SK-N-SH treated with all-trans-retinoic acid at 6 μM for 48 hours (cell line): ENCODE measurements around the gene MRAP.

ENCODE experiments used
- ATAC-seq: fragments of 200-7000 bp; cut with Tn5 transposase; 3 replicates; pipeline ENCODE4 v1.9.1; 2020; ENCODE audit warnings: mild to moderate bottlenecking, moderate library complexity
- ARNTL ChIP-seq: fragments of 450-650 bp; formaldehyde crosslinking; IDR thresholded peaks from 2 replicates; pipeline ENCODE4 v1.5.0; 2020; ENCODE audit warnings: low read depth, mild to moderate bottlenecking, moderate library complexity, borderline replicate concordance
- BACH2 ChIP-seq: fragments of 250-450 bp; sonication (Bioruptor Pico); IDR thresholded peaks from 2 replicates; pipeline ENCODE4 v1.9.0; 2021; ENCODE audit warnings: mild to moderate bottlenecking, borderline replicate concordance
- CREB5 ChIP-seq: fragments of 250-450 bp; sonication (Bioruptor Pico); IDR thresholded peaks from 2 replicates; pipeline ENCODE4 v1.5.1; 2020; ENCODE audit warnings: low read depth, mild to moderate bottlenecking, moderate library complexity
- CSDC2 ChIP-seq: fragments of 250-450 bp; sonication (Bioruptor Pico); IDR thresholded peaks from 2 replicates; pipeline ENCODE4 v1.5.0; 2020; ENCODE audit warnings: mild to moderate bottlenecking, moderate library complexity
- CSRNP3 ChIP-seq: fragments of 250-450 bp; sonication (Bioruptor Pico); IDR thresholded peaks from 2 replicates; pipeline ENCODE4 v1.5.1; 2021; ENCODE audit warnings: mild to moderate bottlenecking, moderate library complexity
- ESRRG ChIP-seq: fragments of 250-450 bp; sonication (Bioruptor Pico); IDR thresholded peaks from 2 replicates; pipeline ENCODE4 v1.6.1; 2021; ENCODE audit warnings: mild to moderate bottlenecking
- GLIS3 ChIP-seq: fragments of 250-450 bp; sonication (Bioruptor Pico); IDR thresholded peaks from 2 replicates; pipeline ENCODE4 v1.5.0; 2020; ENCODE audit warnings: mild to moderate bottlenecking, moderate library complexity
- ISL1 ChIP-seq: fragments of 250-450 bp; sonication (Bioruptor Pico); IDR thresholded peaks from 2 replicates; pipeline ENCODE4 v2.1.2; 2022; ENCODE audit warnings: mild to moderate bottlenecking, moderate library complexity
- OSR1 ChIP-seq: fragments of 250-450 bp; sonication (Bioruptor Pico); IDR thresholded peaks from 2 replicates; pipeline ENCODE4 v1.8.0; 2022; ENCODE audit warnings: moderate library complexity, mild to moderate bottlenecking, inconsistent platforms
- PATZ1 ChIP-seq: fragments of 250-450 bp; sonication (Bioruptor Pico); IDR thresholded peaks from 2 replicates; pipeline ENCODE4 v1.8.0; 2020; ENCODE audit warnings: mild to moderate bottlenecking, moderate library complexity, borderline replicate concordance
- POU6F1 ChIP-seq: fragments of 250-450 bp; sonication (Bioruptor Pico); IDR thresholded peaks from 2 replicates; pipeline ENCODE4 v1.8.0; 2021; ENCODE audit warnings: low read depth, mild to moderate bottlenecking, moderate library complexity, borderline replicate concordance
- PPARA ChIP-seq: fragments of 250-450 bp; sonication (Bioruptor Pico); IDR thresholded peaks from 2 replicates; pipeline ENCODE4 v1.5.0; 2020; ENCODE audit warnings: mild to moderate bottlenecking, borderline replicate concordance
- RARB ChIP-seq: fragments of 250-450 bp; sonication (Bioruptor Pico); IDR thresholded peaks from 2 replicates; pipeline ENCODE4 v1.8.0; 2021; ENCODE audit warnings: mild to moderate bottlenecking, moderate library complexity
- SNAI2 ChIP-seq: fragments of 250-450 bp; sonication (Bioruptor Pico); IDR thresholded peaks from 2 replicates; pipeline ENCODE4 v1.5.0; 2020; ENCODE audit warnings: mild to moderate bottlenecking, moderate library complexity
- TCF4 ChIP-seq: fragments of 250-450 bp; sonication (Bioruptor Pico); IDR thresholded peaks from 2 replicates; pipeline ENCODE4 v1.8.0; 2021; ENCODE audit warnings: mild to moderate bottlenecking, moderate library complexity, borderline replicate concordance
- TSHZ2 ChIP-seq: fragments of 250-450 bp; sonication (Bioruptor Pico); IDR thresholded peaks from 2 replicates; pipeline ENCODE4 v1.5.0; 2020; ENCODE audit warnings: mild to moderate bottlenecking, moderate library complexity
- ZC3H10 ChIP-seq: fragments of 250-450 bp; sonication (Bioruptor Pico); IDR thresholded peaks from 2 replicates; pipeline ENCODE4 v1.5.1; 2021; ENCODE audit warnings: mild to moderate bottlenecking, moderate library complexity
- ZFP30 ChIP-seq: fragments of 450-650 bp; formaldehyde crosslinking; IDR thresholded peaks from 2 replicates; pipeline ENCODE4 v1.5.0; 2022; ENCODE audit warnings: mild to moderate bottlenecking, moderate library complexity
- ZNF565 ChIP-seq: fragments of 450-650 bp; formaldehyde crosslinking; conservative IDR thresholded peaks from 2 replicates; pipeline ENCODE4 v1.5.0; 2020; ENCODE audit warnings: low read depth, mild to moderate bottlenecking, moderate library complexity
- ZNF8 ChIP-seq: fragments of 450-650 bp; formaldehyde crosslinking; IDR thresholded peaks from 2 replicates; pipeline ENCODE4 v1.5.0; 2020; ENCODE audit warnings: mild to moderate bottlenecking, moderate library complexity

The MRAP gene

GRCh38 chr21:32316361-32317215 is 17.9 kb downstream of the MRAP start:
- no peak; the same call in 2 of the 3 replicates for ATAC-seq
- TF ChIP-seq ZFP30 (CRISPR knock-in tag) = no peak
- no peak for TF ChIP-seq POU6F1 (CRISPR knock-in tag)
- no peak for TF ChIP-seq TCF4 (CRISPR knock-in tag)
- no peak for TF ChIP-seq OSR1 (CRISPR knock-in tag)
- TF ChIP-seq ARNTL = no peak
- no peak for TF ChIP-seq BACH2 (CRISPR knock-in tag)
- TF ChIP-seq SNAI2 (CRISPR knock-in tag) = no peak
- TF ChIP-seq GLIS3 (CRISPR knock-in tag) = no peak
- no peak for TF ChIP-seq RARB (CRISPR knock-in tag)
- TF ChIP-seq TSHZ2 = no peak
- no peak for TF ChIP-seq ISL1 (CRISPR knock-in tag)
- TF ChIP-seq CSRNP3 (CRISPR knock-in tag) = no peak
- no peak for TF ChIP-seq ZNF565
- TF ChIP-seq CREB5 = no peak
- TF ChIP-seq ZC3H10 (CRISPR knock-in tag) = no peak
- TF ChIP-seq PATZ1 = no peak

GRCh38 chr21:32317726-32318125 is 19.1 kb downstream of the MRAP start:
- TF ChIP-seq CSDC2 = no peak
- TF ChIP-seq ZNF565 = no peak
- no peak for TF ChIP-seq ESRRG
- no peak for TF ChIP-seq ZC3H10 (CRISPR knock-in tag)
- no peak for TF ChIP-seq PPARA (CRISPR knock-in tag)
- TF ChIP-seq ARNTL = no peak
- TF ChIP-seq OSR1 (CRISPR knock-in tag) = no peak
- no peak for TF ChIP-seq TCF4 (CRISPR knock-in tag)
- no peak for TF ChIP-seq PATZ1
- TF ChIP-seq ZNF8 = no peak
- no peak for TF ChIP-seq POU6F1 (CRISPR knock-in tag)
- TF ChIP-seq ISL1 (CRISPR knock-in tag) = no peak
- ATAC-seq = no peak
